HG02759 (cell line): Measurements from ENCODE around the gene H6PD.

Source experiments
- ATAC-seq: cut with Tn5 transposase; IDR thresholded peaks from one replicate; pipeline ENCODE4 v1.9.1; 2021; ENCODE audit warnings: mild to moderate bottlenecking, moderate library complexity; ENCODE audit not compliant: unreplicated experiment

Gene H6PD

DNA sequence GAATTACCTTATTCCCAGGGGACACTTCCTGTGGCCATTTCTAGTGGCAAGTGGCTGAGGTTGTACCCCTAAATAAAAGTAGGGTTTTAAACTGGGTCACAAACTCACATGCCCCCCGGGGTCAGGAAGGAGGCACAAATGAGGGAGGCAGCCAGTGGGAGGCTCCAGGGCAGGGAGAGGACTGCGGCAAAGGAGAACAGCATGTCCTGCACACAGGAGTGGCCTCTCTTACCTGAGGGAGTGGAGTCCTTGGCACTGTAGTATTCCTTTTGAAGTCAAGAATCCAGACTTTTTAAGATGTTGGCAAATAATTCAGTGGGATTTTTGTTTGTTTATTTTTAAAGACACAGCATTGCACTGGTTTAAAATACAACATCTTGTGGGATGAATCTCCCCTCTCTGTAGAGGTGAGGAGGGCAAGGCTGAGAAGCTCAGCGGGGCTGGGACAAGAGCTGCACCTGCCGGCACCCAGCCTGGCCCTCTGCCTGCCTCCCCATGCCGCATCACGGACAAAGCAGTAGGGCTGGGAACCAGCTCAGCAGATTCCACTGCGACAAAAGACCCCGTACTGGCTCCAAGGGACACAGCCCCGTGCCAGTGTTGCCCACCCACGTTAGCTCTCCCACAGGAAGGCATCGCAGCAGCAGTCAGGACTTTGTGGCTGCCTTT is 80.3 kb downstream of the H6PD start:
- no peak for ATAC-seq

DNA sequence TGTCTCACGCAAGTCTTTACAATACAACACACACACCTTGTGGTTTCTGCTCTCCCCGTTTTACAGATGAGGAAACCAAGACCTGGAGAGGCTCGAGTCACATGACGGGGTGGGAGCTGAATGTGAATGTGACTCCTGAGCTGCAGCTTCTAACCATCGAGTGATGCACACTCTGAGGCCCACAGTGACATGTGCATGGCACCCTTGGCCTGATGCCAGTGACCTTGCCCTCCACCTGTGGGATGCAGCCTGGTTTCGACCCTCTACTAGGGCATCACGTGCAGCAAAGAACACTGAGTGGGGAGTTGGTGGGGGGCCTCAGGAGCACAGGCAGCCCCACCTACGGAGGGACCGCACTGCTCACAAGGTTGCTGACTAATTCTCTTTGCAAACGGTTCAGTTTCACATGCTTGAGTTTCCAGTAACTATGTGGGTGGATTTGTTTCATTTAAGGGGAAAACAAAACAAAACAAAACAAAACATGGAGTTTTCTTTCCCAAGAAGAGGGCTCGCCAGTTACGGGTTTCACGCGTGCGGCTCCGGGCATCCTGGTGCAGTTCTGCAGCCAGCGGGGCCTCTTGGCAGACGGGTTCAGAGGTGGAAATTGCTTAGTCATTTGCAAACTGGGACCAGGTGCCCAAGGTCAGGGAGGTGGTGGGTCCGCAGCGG is 81.0 kb downstream of the H6PD start:
- no peak for ATAC-seq

DNA sequence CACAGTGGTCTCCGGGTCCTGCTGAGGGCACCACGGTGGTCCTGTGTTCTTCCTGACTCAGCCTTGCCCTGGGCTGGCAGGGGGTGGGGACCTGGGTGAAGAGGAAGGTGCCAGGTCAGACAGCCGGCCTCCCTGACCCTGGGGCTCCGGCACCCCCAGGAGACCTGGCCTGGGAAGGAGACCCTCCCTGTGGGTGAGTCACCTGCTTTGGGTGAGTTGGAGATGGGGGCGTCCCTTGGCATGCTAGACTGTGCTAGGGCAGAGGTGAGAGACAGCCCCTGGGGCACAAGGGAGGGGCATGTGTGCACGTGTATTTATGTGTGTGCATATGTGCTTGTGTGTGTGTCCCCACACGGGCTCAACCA is 81.5 kb downstream of the H6PD start:
- ATAC-seq, result no peak

DNA sequence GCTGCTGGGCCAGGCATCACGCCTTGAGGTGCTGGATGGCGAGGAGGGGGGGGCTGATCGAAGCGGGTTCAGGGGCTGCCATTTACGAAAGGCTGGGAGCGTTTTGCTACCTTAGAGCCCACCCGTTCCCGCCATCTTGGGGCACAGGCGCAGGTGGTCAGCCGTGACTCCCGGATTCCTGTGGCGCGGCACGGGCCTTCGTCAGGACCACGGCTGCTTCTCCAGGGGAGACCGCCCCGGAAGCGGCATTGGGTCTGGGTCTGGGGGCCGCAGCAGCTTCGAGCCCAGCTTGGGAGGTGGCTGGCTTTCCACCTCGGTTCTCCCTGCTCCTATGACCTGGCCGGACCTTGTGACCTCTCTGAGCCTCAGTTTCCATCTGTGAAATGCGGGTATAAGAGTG is 81.9 kb downstream of the H6PD start:
- no peak for ATAC-seq

DNA sequence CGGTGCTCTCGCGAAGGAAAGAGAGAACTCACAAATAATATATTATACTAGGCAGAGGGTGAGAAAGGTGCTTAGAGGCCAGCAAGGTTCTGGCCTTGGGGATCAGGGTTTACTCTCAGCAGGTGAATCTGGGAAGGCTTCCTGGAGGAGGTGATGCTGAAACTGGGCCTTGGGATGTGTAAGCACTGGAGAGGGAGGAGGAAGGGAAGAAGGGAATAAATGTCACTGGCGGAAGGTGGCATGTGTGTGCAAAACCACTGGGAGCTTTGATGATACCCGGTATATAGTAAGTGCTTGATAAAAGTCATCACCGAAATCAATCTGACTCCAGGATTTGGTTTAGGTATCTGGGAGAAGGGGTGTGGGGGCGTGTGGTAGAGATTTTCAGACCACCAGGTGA is 82.5 kb downstream of the H6PD start:
- ATAC-seq, result no peak

DNA sequence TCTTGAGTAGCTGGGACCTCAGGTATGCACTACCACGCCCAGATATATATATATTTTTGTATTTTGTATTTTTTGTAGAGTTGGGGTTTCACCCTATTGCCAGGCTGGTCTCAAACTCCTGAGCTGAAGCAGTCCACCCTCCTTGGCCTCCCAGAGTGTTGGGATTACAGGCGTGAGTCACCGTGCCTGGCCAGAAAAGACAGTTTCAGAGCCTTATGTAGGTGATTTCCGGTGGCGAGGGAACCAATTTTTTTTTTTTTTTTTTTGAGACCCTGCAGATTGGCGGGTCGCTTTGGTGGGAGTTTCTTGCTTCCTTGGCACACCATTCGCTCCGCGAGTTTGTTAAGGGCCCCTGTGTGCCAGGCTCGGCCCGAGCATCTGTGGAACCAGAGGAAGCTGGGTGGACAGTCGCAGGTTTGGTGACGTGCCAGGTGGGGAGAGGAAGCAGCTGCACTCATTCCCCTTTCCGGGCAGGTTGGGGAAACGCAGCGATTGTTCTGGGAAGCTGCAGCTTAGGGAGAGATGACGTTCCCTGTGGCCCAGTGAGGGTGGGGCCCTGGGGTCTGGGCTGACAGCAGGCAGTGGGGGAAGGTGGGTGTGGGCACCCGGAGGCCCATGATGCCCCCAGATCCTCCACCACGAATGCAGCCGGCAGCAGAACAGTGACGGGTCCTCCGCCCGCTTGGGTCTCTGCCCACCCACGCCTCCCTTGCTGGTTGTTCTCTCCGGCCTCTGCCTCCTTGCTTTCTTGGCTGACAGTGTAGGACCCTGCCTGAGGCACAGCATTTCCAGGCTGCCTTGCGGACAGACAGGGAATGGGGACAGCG is 83.2 kb downstream of the H6PD start:
- ATAC-seq, result no peak

DNA sequence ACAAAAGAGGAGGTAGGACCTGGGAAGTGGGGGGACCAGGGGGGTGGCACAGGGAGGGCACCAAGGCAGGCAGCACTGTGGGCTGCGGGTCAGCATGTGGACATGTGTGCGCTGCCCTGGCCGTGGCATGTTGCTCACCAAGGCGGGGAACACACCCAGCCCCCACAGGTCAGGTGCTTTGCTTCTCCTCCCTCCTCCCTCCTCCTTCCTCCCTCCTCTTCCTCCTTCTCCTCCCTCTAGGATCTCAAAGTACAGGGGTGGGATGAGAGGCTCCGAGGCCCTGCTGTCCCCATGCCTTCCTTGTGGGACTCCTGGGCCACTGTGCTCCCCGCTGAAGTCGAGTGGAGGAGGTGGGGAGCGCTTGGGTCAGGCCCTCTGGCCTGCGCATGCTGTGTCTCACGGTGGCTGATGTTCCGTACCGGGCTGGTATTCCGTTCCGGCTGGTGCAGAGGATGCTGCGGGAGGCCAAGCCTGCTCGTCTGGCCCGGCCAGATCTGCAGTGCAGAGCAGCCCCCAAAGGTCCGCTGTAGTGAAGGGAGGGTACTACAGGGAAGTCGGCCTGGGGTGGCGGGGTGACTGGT is 84.7 kb downstream of the H6PD start:
- no peak for ATAC-seq

DNA sequence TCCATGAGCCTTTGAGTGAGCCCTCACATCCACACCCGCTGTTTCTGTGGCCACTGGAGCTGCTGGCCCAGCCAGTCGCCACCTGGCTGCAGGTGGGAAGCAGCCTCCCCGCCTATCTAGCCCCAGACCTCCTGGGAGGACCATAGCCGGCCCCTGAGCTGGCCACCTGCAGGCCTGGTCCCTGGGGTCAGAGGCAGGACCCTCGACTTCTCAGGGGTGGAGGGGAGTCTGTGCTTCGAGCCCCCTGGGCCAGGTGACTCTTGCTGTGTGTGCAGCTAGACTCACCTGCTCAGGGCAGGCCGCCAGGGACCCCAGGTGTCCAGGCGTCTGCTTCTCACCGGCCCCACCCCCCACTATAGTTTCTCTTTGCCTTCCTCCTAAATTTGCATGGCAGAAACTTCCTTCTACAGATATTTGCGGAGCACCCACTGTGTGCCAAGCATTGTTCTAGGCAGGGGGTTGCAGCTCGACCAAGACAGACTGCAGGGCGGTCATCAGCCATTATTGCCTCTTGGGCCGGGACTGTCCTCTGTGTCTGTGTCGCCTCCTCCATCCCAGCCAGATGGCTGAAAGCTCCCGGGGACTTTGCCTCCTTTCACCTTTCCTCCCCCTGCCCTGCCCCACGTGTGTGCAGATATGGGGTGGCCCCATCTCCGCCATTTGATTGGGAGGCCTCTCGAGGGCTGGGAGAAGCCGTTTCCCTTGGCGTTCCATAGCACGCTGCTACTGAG is 85.4 kb downstream of the H6PD start:
- ATAC-seq, result no peak
